Posterior vena cava (tissue), 2 donors: ENCODE results near the gene FRMD7. TPM values are rescaled to one million over a fixed set of nuclear protein-coding genes. Genes with fewer than 3 reads are reported as not detected.

Experiments
- DNase-seq: peaks from one replicate; pipeline ENCODE4 v3.0.0-alpha.2; 2020; ENCODE audit warnings: low spot score
- intact Hi-C, 2 donors: fragments of 100-400 bp; cut with DNase I; formaldehyde crosslinking; loops; one replicate each; pipeline versions ENCODE4 v1.14.1 to v1.14.2; 2022 to 2023
- total RNA-seq, 2 donors: library from RNA; stranded (reverse); fragmentation: NEBNext Ultra II Directional; extraction: Animal tissue kit (Norgen Biotek cat#: 25700); gene quantifications; one replicate each; pipeline ENCODE4 v1.2.1, GENCODE V29; 2021
- donor health status: DM: yes; HTN: yes; CAD: no.
- donor health status: DM: yes; HTN: yes; CAD: no.

FRMD7 gene
- total RNA-seq, 2 donors from 2014 or later, result 0.19 to 0.69 TPM

GRCh38 chrX:132044953-132045352 is 82.9 kb downstream of the FRMD7 start:
- intact Hi-C loops, result no loop called here
- no peak for DNase-seq

DNA sequence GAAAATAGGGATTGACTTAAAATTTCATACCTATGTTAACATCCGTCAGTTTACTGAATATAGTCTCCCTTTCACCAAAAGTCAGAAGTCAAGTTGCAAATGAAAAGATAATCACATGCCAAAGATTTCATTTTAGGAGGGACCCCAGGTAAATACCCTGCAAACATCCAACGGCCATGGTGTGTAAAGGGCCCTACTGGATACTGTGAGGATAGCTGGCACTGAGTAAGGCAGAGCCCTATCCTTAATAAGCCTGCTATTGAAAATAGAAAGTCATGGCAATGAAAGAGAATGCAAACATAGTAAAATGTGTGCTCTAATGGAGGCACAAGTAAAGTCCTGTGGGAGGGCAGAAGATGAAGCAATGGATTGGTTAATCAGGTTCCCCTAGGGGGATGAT is 83.8 kb downstream of the FRMD7 start:
- DNase-seq, result no peak
- intact Hi-C loops, result no loop called here

DNA sequence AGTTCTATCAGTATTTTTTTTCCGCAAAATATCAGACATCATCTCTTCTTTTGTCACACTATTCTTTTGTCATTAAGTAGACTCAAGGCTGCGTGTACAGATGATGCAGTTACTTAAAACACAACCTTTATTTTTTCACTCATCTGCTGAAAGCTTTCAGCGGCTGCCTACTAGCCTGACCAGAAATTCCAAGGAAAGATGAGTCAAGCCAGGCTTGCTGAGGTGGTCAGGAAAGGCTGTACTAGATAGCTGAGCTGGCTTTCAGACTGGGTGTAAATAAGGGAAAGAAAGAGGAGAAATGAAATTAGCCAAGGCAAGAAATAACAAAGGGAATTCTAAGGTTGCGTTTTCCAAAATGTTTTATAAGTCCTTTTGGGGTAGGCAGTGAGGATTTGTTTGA is 86.8 kb downstream of the FRMD7 start:
- intact Hi-C loops, result no loop called here
- DNase-seq, result no peak

DNA sequence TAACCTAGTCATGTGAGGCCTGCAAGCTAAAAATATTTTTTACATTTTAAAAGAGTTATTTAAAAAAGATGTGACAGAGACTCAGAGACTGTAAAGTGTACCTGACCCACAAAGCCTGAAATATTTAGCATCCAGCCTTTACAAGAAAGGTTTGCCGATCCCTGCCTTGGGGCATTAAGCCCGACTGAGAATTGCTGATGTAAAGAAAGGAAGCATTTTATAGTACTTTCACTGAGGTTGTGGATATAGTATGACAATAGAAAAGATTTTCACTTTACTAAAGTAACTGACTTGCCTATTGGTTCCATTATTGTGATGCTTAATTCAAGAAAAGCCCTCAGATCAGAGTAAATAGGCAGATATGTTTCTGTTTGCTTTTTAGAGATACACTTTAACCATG is 87.8 kb downstream of the FRMD7 start:
- no peak for DNase-seq
- intact Hi-C loops, result no loop called here

GRCh38 chrX:132037479-132037993 is 90.3 kb downstream of the FRMD7 start:
- intact Hi-C loops, result no loop called here
- no peak for DNase-seq

- intact Hi-C loops, result no loop called here
- DNase-seq, result no peak
Observed at GRCh38 chrX:132034648-132035047, 93.2 kb downstream of the FRMD7 start.

DNA sequence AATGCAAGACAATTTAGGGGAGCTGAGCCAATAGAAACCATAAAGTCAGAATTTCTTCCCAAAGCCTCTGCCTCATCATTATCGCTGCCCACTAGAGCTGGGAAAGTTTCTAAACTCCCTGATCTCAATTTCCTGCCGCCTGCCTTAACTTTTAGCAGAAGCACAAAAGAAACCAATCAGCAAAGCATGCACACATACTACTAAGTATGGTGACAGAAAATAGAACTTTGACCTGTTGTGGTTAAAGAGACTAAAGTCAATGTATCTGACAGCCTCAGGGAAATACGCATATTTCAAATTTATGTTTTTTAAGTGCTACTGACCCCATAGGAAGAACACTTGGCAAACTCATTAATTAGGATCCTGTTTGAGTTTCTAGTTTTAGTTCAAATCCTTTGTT is 94.7 kb downstream of the FRMD7 start:
- intact Hi-C loops, result no loop called here
- no peak for DNase-seq

DNA sequence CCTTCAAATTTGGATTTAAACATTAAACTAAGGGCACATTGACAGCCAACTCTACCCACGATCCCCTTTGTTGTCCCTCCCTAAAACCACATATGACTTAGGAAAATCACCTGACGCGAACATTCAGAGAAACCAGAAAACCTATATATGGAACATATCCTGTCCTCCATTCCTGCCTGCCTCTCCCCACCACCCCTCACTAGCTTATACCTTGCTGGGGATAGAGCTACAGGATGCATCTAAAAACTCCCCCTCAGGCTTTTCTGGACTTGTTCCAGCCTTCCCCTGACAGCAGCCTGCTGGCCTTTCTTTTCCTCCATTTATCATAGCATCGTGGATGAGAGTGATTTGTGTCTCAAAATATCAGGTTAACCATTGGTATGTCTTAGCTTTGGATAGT is 96.0 kb downstream of the FRMD7 start:
- intact Hi-C loops, result no loop called here
- DNase-seq, result no peak

DNA sequence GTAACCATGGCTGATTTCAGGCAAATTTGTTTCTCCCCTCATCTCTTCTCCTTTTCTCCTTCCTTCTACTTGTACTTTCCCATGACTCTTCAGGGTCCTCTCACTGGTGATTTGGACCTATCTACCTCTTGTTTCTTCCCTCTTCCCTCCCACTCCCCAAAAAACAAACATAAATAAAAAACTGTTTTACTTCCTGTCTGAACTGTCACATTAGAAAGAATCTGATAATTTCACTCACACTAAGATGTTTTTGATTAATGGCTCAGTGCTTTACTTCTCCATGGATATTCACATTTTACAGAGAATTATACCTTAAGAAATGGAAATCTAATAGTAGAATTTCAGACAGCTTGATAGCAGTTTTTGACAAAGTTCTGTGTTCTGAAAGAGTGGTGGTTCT is 97.6 kb downstream of the FRMD7 start:
- intact Hi-C loops, result no loop called here
- no peak for DNase-seq

Other genes with a start within 250 kb of the FRMD7 start
- gene STK26, start 104.7 kb downstream of the FRMD7 start, total RNA-seq, result 10 to 100 TPM in 1 of 2 donors, 1 to 10 TPM in 1; 8.9 to 15.4 TPM
- 10 to 100 TPM; 21.1 to 25.8 TPM for gene RAP2C, start 91.4 kb upstream of the FRMD7 start, total RNA-seq